Adrenal gland (tissue), 5 donors: Measurements from ENCODE around the gene AGBL2.
"Not testable (repeated sequence)": the region's sequence is repeated elsewhere in the genome, so short reads cannot be mapped to it uniquely, and the experiment has no call there.

Experiments
- CTCF ChIP-seq, 6 experiments: fragments of 450-650 bp in 4 of 6; fragments of 200-600 bp in 2 of 6; sonication (generic) in 1 of 6; IDR thresholded peaks; 1 replicate in 5 of 6; 2 replicates in 1 of 6; pipeline versions ENCODE4 v1.5.1 to v1.8.0; 2016 to 2021; ENCODE audit warnings: antibody characterized with exemption in 6 of 6, mild to moderate bottlenecking in 2 of 6, moderate library complexity in 1 of 6
- POLR2A ChIP-seq, 2 donors: fragments of 450-650 bp; IDR thresholded peaks; one replicate each; pipeline ENCODE4 v1.6.1; 2017; ENCODE audit warnings: antibody characterized with exemption in 2 of 2, mild to moderate bottlenecking in 2 of 2, moderate library complexity in 1 of 2
- donor health status: DM: no; HTN: no; CAD: no.

DNA sequence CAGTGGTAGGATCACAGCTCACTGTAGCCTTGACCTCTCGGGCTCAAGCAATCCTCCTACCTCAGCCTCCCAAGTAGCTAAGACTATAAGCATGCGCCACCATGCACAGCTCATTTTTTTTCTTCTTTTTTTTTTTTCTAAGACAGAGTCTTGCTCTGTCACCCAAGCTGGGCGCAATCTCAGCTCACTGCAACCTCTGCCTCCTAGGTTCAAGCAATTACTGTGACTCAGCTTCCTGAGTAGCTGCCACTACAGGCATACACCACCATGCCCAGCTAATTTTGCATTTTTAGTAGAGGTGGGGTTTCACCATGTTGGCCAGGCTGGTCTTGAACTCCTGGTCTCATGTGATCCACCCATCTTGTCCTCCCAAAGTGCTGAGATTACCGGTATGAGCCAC, 50.2 kb downstream of the AGBL2 start:
- not testable (repeated sequence) for TF ChIP-seq CTCF, POLR2A (IDR thresholded peaks at IDR 0.05)
